Natural killer cell treated with Interleukin-12 subunit alpha and Interleukin-12 subunit beta and Interleukin-15 and Interleukin-18, amount 100 ng/mL, for 72 hours (primary cell): ENCODE results near the gene SLC6A6. TPM values are rescaled to one million over a fixed set of nuclear protein-coding genes. Genes with fewer than 3 reads are reported as not detected.
"Not testable (repeated sequence)": the region's sequence is repeated elsewhere in the genome, so short reads cannot be mapped to it uniquely, and the experiment has no call there.

ENCODE experiments used
- ATAC-seq, 2 donors: fragments of 150-1000 bp; cut with Tn5 transposase in 1 of 2; sonication (Bioruptor Pico), chemical (Tn5 transposase) in 1 of 2; 2 replicates each; pipeline ENCODE4 v1.10.0; 2021
- DNase-seq: peaks from one replicate; pipeline ENCODE4 v3.0.0; 2022; ENCODE audit warnings: low spot score
- H3K27ac Mint-ChIP-seq, 2 donors: 1 replicate in 1 of 2; 2 replicates in 1 of 2; pipeline ENCODE4 v1.8.0; 2022; ENCODE audit warnings: mixed read lengths in 2 of 2, mild to moderate bottlenecking in 1 of 2, moderate library complexity in 1 of 2
- H3K27me3 Mint-ChIP-seq, 2 donors: 1 replicate in 1 of 2; 2 replicates in 1 of 2; pipeline ENCODE4 v1.8.0; 2022; ENCODE audit warnings: mixed read lengths in 2 of 2
- H3K36me3 Mint-ChIP-seq: one replicate; pipeline ENCODE4 v1.8.0; 2022; ENCODE audit warnings: mixed read lengths
- H3K4me1 Mint-ChIP-seq, 2 donors: 1 replicate in 1 of 2; 2 replicates in 1 of 2; pipeline ENCODE4 v1.8.0; 2022; ENCODE audit warnings: low read depth in 2 of 2, mixed read lengths in 2 of 2, mild to moderate bottlenecking in 1 of 2
- H3K4me3 Mint-ChIP-seq: one replicate; pipeline ENCODE4 v1.8.0; 2022; ENCODE audit warnings: mixed read lengths
- H3K9me3 Mint-ChIP-seq: 2 replicates; pipeline ENCODE4 v1.8.0; 2022; ENCODE audit warnings: mixed read lengths
- total RNA-seq, 2 donors: library from RNA; stranded (reverse); gene quantifications; one replicate each; pipeline ENCODE4 v1.2.3, GENCODE V29; 2022

Gene SLC6A6
- total RNA-seq, 2 donors from 2014 or later = 20.4 to 56.7 TPM

DNA sequence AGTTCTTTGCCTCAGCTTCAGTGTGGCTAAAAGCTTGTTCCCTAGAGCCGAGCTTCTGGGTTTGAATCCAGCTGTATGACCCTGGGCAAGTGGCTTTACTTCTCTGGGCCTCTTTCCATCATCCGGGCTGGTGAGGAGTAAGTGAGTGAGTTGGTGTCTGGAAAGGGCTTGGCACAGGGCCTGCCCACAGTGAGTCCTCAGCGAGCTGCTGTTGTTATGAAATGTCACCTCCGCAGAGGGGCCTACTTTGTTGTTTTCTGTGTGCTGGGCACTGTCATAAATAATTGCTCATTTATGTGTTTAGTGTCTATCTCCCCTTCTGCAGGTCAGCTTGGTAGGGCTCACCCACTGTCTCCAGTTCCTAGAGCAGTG, 31.7 kb downstream of the SLC6A6 start:
- Mint-ChIP-seq H3K9me3 (no peaks in the 10 kb centered on the region), H3K4me1 (peaks cover 56 to 64% of the 10 kb centered on the region in 2 donors), H3K27me3 (no peaks in the 10 kb centered on the region), H3K27ac (peak overlapping the region; percentile 88 to 97), H3K4me3 (peak overlapping the region; percentile 79), H3K36me3 (no peaks in the 10 kb centered on the region)
- ATAC-seq (no peak), DNase-seq (no peak)

DNA sequence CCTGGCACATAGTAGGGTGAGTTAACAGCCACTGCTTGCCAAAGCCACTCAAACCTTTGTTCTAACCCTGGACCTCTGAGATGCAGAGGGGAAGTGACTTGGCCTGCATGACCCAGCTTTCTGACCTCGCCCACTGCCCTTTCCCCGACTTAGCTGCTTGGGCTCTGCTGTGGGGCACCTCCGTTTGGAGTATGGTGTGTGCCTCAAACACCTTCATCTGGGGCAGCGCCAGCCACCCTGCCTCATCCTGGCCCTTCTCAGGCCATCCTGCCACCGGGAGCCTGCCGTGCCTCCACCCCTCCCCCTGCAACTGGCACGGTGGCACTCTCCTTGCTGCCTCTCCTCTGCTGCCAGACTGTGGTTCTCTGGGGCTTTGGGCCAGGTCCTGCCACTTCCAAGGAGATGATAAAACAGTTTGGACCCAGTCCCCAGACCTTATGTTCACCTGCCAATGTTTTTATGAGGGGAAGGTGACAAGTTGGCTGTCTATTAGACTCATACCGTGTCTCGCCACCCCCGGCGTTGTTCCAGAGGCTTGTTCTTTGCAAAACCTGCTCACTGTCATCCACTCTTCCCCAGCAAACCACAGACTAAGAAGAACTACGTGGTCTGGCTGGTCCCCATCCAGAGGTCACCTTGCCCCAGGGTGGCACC, 32.2 kb downstream of the SLC6A6 start:
- Mint-ChIP-seq H3K27ac (peak overlapping the region; percentile 88 to 97), H3K36me3 (no peaks in the 10 kb centered on the region), H3K27me3 (no peaks in the 10 kb centered on the region), H3K9me3 (no peaks in the 10 kb centered on the region), H3K4me3 (peak overlapping the region; percentile 79), H3K4me1 (peaks cover 57 to 64% of the 10 kb centered on the region in 2 donors)
- DNase-seq (no peak), ATAC-seq (no peak)

DNA sequence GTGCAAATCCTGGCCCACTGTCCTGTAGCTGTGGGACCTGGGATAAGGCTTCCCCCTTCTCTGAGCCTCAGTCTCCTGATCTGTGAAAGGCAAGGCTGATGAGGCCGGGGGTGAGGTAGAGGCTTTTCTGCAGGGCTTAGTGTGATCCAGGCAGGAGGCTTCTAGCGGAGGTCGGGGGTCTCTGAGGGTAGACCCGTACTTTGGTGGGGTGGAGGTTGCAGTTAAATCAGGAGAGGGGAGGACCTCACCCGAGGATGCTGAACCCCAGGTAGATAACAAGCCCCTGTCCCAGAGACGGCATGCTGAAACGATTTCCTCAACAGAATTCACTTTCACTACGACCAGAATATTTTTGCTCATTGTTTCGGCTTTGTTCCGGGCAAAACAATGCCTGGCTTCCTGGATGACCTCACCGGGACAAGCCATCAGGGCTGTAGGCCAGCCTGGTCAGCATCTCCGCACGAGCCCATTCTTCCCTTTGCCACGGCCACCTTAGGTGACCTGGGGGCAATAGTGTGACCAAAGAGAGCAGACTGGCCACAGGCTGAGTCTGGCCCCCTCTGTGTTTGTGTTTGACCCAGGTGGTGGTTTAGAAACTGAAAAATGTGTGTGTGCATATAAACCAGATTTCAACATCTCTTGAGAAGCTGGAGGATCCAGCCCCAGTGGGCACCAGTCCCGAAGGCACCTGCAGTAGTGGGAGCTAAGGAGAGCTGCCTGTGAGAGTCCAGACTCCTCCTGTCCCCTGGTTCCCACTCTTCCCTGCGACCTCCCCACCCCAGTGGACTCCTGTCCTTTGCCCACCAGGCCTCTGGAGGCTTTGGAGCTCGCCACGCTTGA, 33.0 kb downstream of the SLC6A6 start:
- ATAC-seq (no peak), DNase-seq (no peak)
- peaks cover 58 to 65% of the 10 kb centered on the region in 2 donors for H3K4me1 Mint-ChIP-seq
- peak overlapping the region; percentile 88 to 97 for H3K27ac Mint-ChIP-seq
- H3K36me3 Mint-ChIP-seq = no peaks in the 10 kb centered on the region
- H3K9me3 Mint-ChIP-seq = no peaks in the 10 kb centered on the region
- H3K27me3 Mint-ChIP-seq = no peaks in the 10 kb centered on the region
- H3K4me3 Mint-ChIP-seq = peak overlapping the region; percentile 79

DNA sequence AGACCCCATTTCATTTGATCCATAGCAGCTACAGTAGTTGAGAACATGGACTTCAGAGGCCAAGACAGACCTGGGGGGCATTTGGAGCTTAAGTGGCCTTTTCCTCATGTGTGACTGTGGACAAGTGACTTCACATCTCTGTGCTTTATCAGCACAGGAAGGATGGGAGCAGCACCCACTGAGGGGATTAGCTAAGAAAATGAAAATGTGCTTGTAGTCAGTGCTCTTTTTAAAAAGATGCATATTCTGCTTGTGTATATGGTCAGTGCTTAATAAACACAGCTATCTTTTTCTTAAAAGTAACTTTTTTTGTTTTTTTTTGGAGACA, 34.5 kb downstream of the SLC6A6 start:
- no peaks in the 10 kb centered on the region for H3K36me3 Mint-ChIP-seq
- H3K4me1 Mint-ChIP-seq = peaks cover 45 to 51% of the 10 kb centered on the region in 2 donors
- ATAC-seq = no peak
- H3K9me3 Mint-ChIP-seq = no peaks in the 10 kb centered on the region
- H3K27me3 Mint-ChIP-seq = no peaks in the 10 kb centered on the region
- no peak for DNase-seq
- H3K27ac Mint-ChIP-seq = peak overlapping the region in 1 of 2 donors; percentile 33
- H3K4me3 Mint-ChIP-seq = no peak overlapping the region

DNA sequence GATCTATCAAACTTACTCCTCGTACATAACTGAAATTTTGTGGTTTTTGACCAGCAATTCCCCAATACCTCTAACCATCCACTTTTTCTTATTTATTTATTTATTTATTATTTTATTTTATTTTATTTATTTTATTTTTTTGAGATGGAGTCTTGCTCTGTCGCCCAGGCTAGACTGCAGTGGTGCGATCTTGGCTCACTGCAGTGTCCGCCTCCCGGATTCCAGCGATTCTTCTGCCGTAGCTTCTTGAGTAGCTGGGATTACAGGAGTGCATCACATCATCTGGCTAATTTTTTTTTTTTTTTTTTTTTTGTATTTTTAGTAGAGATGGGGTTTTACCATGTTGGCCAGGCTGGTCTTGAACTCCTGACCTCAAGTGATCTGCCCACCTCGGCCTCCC, 35.3 kb downstream of the SLC6A6 start:
- not testable (repeated sequence) for H3K36me3 Mint-ChIP-seq, H3K27me3 Mint-ChIP-seq, H3K4me3 Mint-ChIP-seq, H3K27ac Mint-ChIP-seq, H3K9me3 Mint-ChIP-seq, DNase-seq, ATAC-seq
- peaks cover 42 to 45% of the 10 kb centered on the region in 2 donors for H3K4me1 Mint-ChIP-seq

DNA sequence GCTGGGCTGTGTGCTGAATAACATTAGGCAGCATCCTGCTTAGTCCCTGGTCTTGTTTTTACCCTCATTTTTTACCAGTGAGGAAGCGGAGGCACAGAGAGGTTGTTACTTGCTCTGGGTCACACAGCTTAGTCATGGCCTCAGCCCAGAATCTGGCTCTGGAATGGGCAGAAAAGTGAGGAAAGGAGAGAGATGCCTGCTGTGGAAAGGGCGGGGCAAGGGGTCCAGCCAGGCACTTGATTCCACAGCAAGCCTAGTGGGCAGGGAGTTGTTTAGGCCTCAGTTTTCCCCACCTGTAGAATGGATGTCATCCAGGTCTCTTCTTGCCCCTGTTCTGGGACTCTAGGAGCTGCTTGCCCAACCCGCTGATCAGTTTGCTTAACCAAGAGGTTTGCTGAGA, 35.9 kb downstream of the SLC6A6 start:
- ATAC-seq = no peak
- no peaks in the 10 kb centered on the region for H3K9me3 Mint-ChIP-seq
- H3K4me1 Mint-ChIP-seq = peaks cover 38 to 40% of the 10 kb centered on the region in 2 donors
- DNase-seq = no peak
- no peaks in the 10 kb centered on the region for H3K27me3 Mint-ChIP-seq
- H3K4me3 Mint-ChIP-seq = no peak overlapping the region
- H3K27ac Mint-ChIP-seq = peak overlapping the region in 1 of 2 donors; percentile 62
- H3K36me3 Mint-ChIP-seq = no peaks in the 10 kb centered on the region

DNA sequence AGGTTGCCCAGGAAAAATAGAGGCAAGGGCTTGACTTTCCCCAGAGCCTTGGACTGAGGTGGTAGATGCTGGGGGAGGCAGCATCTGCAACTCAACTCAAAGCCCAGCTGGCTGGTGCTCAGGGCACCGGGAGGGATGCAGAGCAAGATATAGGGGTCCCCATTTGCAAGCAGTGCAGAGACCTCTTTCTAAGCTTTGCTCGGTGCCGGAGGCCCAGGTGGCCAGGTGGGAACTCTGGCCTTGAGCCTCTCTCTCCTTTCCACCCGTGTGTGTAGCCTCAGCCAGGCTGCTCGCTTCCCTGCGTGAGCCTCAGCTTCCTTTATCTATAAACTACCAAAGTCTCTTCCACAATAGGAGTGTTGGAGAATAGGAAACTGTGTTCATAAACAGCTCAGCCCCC, 36.5 kb downstream of the SLC6A6 start:
- Mint-ChIP-seq H3K27ac (peak overlapping the region in 1 of 2 donors; percentile 81), H3K4me3 (no peak overlapping the region), H3K9me3 (no peaks in the 10 kb centered on the region), H3K27me3 (no peaks in the 10 kb centered on the region), H3K36me3 (no peaks in the 10 kb centered on the region), H3K4me1 (peaks cover 35% of the 10 kb centered on the region in 2 donors)
- ATAC-seq = no peak
- DNase-seq = no peak

DNA sequence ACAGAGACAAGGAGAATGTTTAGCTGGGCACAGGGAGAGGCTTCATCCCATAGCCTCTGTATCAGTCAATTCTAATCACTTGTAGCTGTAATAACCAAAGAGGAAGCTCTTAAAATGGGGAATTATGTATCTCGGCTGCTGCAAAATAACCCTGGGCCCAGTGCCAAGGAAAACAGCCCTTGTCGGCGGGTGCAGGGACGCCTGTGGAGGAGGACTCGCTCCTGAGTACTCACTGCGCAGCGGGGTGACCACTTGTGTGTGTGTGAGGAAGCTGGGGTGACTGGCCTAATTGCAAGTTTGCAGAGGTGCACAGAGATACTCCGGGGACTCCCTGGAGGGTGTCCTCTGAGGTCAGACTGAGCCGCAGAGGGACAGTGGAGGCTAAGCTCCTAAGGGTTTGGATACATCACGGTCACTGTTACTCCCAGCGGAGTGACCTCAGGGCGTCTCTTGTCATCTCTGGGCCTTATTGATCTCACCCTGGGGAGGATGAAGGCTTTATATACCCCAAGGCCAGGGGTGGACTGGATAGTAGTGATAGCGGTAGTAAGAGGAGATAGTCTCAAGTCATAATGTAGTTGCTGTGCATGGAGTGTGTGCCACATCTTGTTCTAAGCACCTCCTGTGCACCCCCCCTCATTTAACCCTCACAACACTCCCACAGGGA, 37.2 kb downstream of the SLC6A6 start:
- H3K4me3 Mint-ChIP-seq = no peak overlapping the region
- H3K9me3 Mint-ChIP-seq = no peaks in the 10 kb centered on the region
- peaks cover 34% of the 10 kb centered on the region in 2 donors for H3K4me1 Mint-ChIP-seq
- H3K36me3 Mint-ChIP-seq = no peaks in the 10 kb centered on the region
- H3K27me3 Mint-ChIP-seq = no peaks in the 10 kb centered on the region
- H3K27ac Mint-ChIP-seq = peak overlapping the region in 1 of 2 donors; percentile 81
- DNase-seq (no peak), ATAC-seq (no peak)

DNA sequence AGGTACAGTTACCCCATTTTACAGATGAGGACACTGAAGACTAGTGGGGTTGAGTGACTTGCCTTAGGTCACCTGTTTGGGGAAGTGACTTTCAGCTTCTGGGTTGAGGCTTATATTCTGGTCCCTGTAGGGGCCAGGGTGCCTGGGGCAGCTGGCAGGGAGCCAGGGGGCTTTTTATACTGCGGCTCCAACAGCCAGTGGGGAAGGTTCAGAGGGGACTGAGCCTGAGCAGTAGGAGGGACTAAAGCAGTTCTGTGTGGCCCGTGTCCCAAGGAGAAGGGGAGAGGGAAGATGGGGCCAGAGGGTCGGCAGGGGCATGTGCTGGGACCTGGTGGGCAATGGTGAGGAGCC, 37.7 kb downstream of the SLC6A6 start:
- Mint-ChIP-seq H3K27me3 (no peaks in the 10 kb centered on the region), H3K36me3 (no peaks in the 10 kb centered on the region), H3K4me3 (no peak overlapping the region), H3K27ac (peak overlapping the region in 1 of 2 donors; percentile 81), H3K4me1 (peaks cover 29 to 31% of the 10 kb centered on the region in 2 donors), H3K9me3 (no peaks in the 10 kb centered on the region)
- no peak for DNase-seq
- ATAC-seq = no peak

DNA sequence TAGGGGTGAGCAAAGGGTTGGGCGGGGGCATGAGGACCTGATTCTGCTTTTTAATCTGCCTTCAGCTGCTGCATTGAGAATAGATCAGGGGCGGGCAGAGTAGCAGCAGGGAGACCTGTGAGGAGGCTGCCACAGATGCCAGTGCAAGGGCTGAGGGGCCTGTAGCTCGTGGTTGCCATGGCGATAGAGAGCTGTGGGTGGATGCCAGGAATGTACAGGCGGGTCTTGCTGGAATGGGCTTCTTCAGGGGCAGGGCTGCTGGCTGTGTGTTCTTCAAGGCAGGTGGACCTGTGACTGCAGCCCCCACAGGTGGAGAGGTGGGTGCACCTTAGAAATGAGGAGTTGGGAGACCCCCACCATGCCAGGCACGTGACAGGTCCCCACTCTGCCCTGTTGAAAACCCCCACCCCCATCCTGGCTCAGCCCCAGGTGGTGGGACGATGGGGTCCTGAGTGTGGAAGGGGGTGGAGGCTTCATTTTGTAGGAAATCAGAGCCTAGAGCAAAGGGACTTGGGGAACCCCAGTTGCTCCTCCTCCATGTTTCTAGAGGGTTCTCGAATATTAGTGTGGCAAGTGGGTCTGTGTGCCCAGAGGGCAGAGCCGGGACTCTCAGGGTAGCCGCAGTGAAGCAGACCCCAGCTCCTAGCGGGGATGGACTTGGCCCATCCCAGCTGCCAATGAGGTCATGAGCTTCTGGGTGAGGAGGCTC, 38.3 kb downstream of the SLC6A6 start:
- Mint-ChIP-seq H3K27me3 (no peaks in the 10 kb centered on the region), H3K36me3 (no peaks in the 10 kb centered on the region), H3K4me3 (no peak overlapping the region), H3K9me3 (no peaks in the 10 kb centered on the region), H3K27ac (peak overlapping the region in 1 of 2 donors; percentile 81), H3K4me1 (peaks cover 23 to 31% of the 10 kb centered on the region in 2 donors)
- ATAC-seq (peak in 1 of 2 donors; percentile 15), DNase-seq (no peak)

DNA sequence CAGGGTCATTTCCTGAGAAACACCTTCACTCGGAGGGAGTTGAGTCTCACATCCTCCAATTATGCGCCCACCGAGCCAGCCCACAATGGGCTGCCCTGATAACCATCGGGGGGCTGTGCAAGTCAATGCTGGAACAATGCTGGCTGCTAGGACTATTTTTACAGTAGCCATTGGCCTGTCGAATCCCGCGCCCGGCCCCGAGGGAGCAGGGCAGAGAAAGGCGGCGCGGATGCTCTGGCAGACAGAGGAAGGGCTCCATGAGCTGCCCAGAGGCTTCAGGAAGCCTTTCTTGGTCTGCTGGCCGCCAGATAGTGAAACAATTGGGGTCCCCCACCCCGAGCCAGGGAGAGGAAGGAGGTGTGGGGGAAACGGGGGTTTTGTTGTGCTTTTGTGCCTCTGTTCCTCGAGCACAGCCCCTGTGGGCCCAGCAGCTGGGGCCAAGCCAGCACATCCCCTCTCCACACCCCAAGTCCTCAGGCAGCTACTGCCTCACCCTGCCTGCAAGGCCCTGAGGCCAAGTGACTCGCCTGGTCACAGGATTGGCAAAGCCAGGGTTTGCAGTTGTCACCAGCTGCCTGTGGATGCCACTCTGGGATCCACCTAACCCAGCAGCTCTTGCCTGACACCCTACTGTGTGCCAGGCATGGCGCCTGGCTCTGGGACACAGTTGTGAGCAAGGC, 39.0 kb downstream of the SLC6A6 start:
- DNase-seq (no peak), ATAC-seq (no peak)
- Mint-ChIP-seq H3K4me1 (peaks cover 23 to 31% of the 10 kb centered on the region in 2 donors), H3K4me3 (no peak overlapping the region), H3K36me3 (peaks cover 5% of the 10 kb centered on the region), H3K9me3 (no peaks in the 10 kb centered on the region), H3K27me3 (no peaks in the 10 kb centered on the region), H3K27ac (peak overlapping the region in 1 of 2 donors; percentile 49)

DNA sequence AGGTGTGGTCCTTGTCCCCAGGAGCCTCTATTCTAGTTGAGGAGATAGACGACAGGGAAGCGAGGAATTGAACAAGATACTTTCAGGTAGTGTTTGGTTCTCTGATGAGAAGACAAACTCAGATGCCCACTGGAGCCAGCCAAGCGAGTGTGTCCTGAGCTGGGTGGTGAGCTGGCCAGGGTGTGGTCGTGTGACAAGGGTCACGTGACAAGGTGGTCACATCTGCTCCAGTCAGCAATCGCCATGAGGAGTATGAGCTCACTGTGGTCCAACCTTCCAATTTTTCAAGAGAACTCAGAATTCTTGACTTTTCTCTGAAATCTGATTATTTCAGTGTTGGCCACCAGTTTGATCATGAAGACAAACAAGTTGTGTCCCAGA, 39.5 kb downstream of the SLC6A6 start:
- no peak overlapping the region for H3K4me3 Mint-ChIP-seq
- H3K27me3 Mint-ChIP-seq = no peaks in the 10 kb centered on the region
- H3K27ac Mint-ChIP-seq = peak overlapping the region in 1 of 2 donors; percentile 49
- ATAC-seq (no peak), DNase-seq (no peak)
- H3K4me1 Mint-ChIP-seq = peaks cover 20 to 26% of the 10 kb centered on the region in 2 donors
- peaks cover 2% of the 10 kb centered on the region for H3K9me3 Mint-ChIP-seq
- H3K36me3 Mint-ChIP-seq = peaks cover 9% of the 10 kb centered on the region

DNA sequence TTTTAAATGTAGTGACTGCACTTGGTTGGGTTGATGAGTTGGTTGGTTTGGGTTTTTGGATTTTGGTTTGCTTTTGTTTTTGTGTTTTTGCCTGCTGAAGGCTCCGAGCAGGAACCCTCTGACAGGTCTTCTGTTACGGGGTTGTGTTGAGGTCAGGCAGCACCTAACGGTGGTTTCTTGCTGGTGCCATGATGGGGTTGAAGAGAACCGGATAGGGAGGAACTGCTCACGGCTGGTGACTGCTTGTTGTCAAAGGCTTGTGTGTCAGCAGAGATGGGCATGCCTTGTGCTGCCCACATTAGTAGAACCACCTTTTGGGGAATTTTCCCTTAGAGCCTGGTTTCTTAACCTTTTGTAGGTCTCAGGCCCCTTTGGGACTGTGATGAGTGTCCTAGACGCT, 42.0 kb downstream of the SLC6A6 start:
- H3K27ac Mint-ChIP-seq = peak overlapping the region in 1 of 2 donors; percentile 6
- H3K4me3 Mint-ChIP-seq = no peak overlapping the region
- ATAC-seq = no peak

More for the DNA sequence above, 42.0 kb downstream of the SLC6A6 start:
- Mint-ChIP-seq H3K9me3 (peaks cover 3% of the 10 kb centered on the region), H3K27me3 (no peaks in the 10 kb centered on the region), H3K4me1 (peaks cover 16 to 18% of the 10 kb centered on the region in 2 donors), H3K36me3 (peaks cover 21% of the 10 kb centered on the region)
- DNase-seq = no peak
